Measurements from ENCODE around the gene C1QTNF8.

- TF ChIP-seq, protein P1, sequence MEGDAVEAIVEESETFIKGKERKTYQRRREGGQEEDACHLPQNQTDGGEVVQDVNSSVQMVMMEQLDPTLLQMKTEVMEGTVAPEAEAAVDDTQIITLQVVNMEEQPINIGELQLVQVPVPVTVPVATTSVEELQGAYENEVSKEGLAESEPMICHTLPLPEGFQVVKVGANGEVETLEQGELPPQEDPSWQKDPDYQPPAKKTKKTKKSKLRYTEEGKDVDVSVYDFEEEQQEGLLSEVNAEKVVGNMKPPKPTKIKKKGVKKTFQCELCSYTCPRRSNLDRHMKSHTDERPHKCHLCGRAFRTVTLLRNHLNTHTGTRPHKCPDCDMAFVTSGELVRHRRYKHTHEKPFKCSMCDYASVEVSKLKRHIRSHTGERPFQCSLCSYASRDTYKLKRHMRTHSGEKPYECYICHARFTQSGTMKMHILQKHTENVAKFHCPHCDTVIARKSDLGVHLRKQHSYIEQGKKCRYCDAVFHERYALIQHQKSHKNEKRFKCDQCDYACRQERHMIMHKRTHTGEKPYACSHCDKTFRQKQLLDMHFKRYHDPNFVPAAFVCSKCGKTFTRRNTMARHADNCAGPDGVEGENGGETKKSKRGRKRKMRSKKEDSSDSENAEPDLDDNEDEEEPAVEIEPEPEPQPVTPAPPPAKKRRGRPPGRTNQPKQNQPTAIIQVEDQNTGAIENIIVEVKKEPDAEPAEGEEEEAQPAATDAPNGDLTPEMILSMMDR (IDR thresholded peaks at IDR 0.05; ENCODE audit: insufficient read depth, low read depth, low read length) = no peak
- TF ChIP-seq EZH2 (IDR thresholded peaks at IDR 0.05; ENCODE audit: insufficient read depth, low read length) = no peak
Measured at GRCh38 chr16:1050921-1051320, 45.1 kb downstream of the C1QTNF8 start.

All from astrocyte (in vitro differentiated cells and primary cell).